ENCODE data around the gene IL17RA.
"Not testable (repeated sequence)": the region's sequence is repeated elsewhere in the genome, so short reads cannot be mapped to it uniquely, and the experiment has no call there.

The IL17RA gene

GRCh38 chr22:17121233-17122195, 36.7 kb downstream of the IL17RA start, which contains the start of gene TMEM121B:
TMEM121B (minus strand) TSS chr22:17121360; CDS start chr22:17121127, 233 bp downstream.
- DNase-seq, result peak; percentile 77

DNA sequence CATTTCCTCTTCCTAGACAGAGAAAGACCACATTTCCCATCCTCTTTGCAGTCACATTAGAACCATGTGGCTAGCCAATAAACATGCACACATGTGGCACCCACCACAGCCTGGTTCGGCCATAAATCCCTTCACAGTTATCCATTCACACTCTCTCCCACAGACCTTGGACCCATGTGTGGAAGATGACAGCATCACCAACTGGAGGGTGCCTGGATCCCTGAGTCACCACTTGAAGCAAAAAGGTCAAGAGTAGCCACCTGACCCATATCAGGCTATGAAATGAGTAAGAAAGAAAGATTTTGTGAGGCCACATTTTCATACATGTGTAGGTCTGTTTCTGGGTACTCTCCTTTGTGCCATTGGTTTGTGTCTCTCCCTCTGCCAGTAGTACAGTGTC, 45.4 kb downstream of the IL17RA start:
- DNase-seq, result no peak

GRCh38 chr22:17131686-17132085, 46.9 kb downstream of the IL17RA start:
- peak; percentile 80 for DNase-seq

DNA sequence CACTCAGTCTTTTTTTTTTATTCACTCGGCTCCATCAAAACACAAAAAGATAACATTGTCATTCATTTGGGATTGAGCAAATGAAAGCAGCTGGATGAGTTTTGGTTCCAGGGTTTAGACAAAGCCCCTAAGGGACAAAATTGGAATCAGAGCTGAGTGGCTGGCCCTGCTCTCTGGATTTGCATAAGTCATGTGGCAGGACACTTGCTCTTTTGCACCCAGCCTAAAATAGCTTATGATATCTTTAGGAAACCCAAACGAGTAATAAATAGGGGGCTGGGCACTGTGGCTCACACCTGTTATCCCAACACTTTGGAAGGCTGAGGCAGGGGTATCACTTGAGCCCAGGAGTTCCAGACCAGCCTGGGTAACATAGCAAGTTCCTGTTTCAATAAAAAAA, 47.3 kb downstream of the IL17RA start:
- DNase-seq, result no peak

DNA sequence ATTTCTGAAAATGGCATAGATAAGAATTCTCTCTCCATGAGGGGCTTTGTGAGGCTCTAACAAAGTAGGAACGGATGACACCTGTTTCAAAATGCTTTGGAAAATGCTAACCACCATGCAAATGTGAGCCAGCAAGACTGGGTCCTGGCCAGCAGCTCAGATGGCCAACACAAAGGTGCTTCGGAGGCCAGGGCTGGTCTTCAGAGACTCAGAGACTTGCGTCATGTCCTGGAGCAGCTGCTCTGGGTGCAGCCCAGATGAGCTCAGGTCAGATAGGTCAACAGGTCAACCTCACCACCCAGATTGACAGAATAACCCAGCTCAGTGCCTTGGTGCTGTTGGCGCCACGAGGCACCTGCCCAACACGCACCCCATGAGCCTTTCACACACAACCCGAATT, 48.3 kb downstream of the IL17RA start:
- DNase-seq, result no peak

DNA sequence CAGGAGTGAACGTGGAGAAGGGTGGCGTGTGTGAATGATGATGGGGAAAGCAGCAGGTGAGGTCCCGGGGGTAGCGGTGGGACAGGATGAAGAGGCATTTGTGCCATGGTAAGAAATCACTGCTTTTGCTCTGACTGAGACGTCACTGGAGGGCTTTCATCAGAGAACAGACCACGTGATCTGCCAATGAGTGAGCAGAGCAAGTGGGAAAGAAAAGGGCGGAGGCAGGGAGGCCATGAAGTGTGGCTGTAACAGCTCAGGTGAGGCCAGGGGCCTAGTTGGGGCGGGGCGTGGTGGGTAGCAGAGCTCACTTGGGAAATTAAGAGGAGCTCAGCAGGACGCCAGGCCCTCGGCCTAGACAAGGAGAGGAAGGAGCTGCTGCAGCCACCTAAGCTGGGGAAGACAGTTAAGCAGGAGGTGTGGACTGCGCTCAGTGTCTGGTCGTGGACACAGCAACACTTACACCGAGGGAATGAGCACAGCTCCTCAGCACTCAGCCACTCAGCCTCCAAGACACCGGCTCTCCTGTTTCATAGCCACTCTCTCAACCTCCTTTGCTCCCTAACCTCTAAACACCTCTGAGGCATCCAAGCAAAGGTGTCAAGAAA, 50.5 kb downstream of the IL17RA start:
- no peak for DNase-seq

- no peak for DNase-seq
These were observed 52.4 kb downstream of the IL17RA start for GRCh38 chr22:17137170-17137569.

DNA sequence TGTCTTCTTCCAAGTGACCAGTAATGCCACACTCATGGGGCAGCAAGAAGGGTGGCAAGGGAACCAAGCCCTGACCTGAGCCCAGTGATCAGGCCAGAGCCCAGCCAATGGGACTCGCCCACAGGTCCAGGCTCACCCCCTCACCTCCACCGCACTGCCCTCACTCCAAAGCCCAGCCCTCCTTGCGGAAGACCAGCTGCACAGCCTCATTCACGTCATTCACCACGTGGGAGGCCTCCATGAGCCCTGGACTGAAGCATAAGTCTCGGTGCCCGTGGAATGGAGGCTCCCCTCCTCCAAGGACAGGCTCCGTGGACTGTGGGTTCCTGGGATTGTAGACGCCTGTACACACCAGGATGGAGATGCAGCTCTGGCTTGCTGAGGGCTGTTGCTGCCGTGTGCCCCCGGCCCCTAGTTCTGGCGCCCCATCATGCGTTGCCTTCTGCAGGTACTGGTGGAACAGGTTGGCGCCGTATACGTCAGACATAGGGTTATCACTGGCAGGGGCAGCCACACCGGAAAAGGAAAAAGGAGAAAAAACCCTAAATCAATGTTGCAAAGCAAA, 53.1 kb downstream of the IL17RA start:
- no peak for DNase-seq

DNA sequence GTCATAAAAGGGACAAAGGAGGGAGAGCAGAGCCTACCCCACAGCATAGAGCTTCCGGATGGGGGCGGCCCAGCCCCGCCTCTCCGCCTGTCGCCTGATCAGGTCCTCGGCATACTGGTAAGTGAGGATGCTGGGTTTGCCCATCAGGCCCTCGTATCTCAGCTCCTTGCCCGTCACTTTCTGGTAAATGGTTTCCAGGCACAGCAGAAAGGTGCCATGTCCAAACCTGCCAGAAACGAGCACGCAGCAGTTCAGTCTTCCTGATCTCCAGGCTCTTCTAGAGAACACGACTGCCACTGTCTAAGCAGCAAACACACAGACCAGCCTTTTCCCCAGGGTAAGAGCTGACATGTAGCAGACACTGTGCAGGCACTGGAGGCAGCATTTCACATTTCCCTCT, 53.7 kb downstream of the IL17RA start:
- no peak for DNase-seq

- DNase-seq, result no peak
These were observed 55.2 kb downstream of the IL17RA start for GRCh38 chr22:17140022-17140421.

DNA sequence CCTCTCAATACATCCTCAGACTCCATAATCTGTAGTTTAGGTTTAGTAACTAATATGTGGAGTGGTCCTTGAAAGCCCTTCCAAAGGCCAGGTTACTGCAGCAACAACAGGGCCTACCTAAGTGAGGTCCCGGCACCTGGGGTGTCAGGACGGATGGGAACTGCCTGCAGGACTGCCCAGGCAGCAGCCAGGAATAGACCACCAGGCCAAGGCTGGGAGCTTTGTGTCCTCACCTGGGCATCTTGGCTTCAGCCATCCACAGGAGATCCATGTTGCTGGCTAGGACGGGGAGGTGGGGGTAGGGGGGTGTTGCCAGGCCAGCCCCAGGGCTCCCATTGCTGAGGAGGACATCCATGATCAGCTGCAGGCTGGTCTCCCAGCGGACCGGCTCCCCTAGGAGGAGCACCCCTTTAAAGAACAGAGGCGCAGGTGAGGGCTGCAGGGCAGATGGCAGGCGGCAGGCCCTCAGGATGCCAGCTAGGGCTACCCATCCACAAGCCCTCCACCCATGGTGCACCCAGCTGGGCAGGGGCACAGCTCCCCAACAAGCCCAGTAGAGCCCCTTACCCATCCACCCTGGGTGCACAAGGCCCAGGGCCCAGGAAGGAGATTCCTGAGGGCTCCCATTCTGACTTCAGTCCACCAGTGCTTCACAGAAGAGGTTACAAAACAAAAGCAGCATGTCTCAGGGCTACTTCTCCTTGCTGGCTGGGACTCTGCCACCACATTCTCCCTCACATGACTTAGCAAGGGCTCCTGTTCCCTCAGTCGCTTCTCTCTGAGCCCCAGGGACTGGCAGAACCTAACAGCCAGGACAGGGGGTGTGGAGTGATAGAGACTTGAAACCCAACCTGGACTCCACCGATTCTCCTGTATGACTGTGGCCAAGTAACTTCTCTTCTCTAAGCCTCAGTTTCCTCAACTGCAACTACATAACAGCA, 56.3 kb downstream of the IL17RA start:
- no peak for DNase-seq

- DNase-seq, result no peak
These were observed 58.3 kb downstream of the IL17RA start for GRCh38 chr22:17143101-17143500.

- DNase-seq, result no peak
These were observed 59.0 kb downstream of the IL17RA start for GRCh38 chr22:17143826-17144225.

DNA sequence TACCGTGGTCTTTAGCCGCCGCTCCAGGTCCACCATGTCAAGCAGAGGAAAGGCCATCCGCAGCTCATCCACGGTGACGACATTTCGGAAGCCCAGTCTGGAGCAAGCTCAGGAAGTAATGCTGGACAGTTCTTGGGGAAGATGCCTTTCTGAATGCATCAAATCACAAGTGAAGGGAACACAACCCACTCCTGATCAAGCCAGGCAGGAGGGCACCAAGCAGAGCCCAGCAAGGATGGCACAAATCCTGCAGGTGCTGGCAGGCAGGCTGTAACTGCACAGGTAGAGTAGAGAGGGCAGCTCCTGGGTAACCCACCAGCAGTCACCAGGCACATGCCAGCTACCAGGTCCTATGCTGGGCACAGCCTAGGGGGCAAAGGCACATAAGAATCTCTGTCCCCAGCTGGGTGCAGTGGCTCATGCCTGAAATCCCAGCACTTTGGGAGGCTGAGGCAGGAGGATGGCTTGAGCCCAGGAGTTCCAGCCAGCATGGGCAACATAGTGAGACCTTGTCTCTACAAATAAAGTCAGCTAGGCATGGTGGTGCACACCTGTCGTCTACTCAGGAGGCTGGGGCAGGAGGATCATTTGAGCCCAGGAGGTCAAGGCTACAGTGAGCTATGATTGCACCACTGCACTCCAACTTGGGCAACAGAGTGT, 60.4 kb downstream of the IL17RA start:
- DNase-seq, result no peak

DNA sequence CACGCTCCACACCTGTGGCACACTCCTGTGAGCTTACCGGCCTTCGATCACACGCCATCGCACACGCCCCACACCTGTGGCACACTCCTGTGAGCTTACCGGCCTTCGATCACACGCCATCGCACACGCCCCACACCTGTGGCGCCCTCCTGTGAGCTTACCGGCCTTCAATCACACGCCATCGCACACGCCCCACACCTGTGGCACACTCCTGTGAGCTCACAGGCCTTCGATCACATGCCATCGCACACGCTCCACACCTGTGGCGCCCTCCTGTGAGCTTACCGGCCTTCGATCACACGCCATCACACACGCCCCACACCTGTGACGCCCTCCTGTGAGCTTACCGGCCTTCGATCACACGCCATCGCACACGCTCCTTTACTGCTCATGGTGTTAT, 62.7 kb downstream of the IL17RA start:
- DNase-seq, result not testable (repeated sequence)

DNA sequence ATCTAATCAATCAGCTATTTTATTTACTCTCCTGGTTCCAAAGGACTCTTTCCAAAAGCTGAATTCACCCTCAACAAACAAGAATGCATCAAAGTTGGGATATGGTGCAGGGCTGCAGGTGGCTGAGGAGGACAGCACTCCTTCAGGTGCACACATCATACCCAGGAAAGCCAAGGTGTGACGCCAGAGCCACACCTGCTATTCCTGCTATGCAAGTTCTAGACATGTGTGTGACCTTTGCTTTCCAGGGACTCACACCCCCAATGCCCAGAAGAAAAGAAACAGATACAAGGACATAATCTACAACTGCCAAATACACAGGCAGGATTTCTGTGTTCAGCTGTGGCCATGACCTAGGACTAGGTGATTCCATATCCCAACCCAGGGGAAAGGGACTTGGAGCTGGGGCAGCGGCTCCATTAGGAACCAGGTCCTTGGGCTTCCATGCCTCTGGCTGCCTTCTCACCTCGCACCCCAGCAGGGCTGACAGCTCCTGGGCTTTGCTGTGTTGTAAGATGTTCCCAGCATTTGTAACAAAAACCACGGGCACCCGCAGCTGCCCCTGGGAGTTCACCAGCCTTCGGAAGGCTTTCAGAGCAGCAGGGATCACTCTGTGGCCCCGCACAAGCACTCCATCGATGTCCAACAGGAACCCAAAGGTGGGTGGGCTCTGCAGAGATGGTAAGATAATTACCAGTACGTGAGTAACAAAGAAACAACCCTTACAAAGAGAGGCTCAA, 64.4 kb downstream of the IL17RA start:
- DNase-seq, result no peak

DNA sequence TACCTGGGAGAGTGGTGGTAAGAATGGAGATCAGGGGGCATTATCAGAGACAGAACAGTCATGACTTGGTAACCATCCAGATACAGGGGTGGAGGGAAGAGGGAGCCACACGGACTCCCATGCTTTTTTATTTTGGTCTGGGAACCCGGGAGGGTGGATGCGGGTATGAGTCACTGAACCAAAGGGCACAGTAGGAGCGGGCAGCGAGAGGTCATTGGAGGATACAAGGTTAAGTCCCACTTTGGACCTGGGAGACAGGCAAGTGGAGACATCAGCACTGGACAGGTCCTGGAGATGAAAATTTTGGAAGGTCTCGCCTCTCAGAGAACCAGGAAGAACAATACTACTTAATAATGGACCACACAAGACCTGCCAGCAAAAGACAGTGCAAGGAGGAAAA, 67.5 kb downstream of the IL17RA start:
- DNase-seq, result no peak

GRCh38 chr22:17152971-17153370, 68.2 kb downstream of the IL17RA start:
- DNase-seq, result no peak

GRCh38 chr22:17155941-17156340, 71.1 kb downstream of the IL17RA start:
- no peak for DNase-seq

DNA sequence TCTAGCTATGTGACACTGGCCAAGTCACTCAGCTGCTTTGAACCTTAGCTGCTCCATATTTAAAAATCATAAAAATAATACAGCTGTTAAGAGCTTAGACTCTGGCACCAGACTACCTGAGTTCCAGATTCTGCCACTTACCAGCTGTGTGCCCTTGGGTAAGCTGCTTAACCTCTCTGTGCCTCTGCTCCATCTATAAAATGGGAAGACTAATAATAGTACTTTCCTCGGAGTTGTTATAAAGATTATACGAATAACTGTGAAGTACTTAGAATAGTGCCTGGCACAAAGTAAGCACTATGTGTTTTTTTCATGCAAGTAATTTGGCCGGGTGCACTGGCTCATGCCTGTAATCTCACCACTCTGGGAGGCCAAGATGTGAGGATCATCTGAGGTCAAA, 72.9 kb downstream of the IL17RA start:
- DNase-seq, result no peak

GRCh38 chr22:17158176-17158567, 73.4 kb downstream of the IL17RA start:
- no peak for DNase-seq

Measured in COR-L47 (cell line).